Measurements from ENCODE around the gene PPIB.
"Not testable (repeated sequence)": the region's sequence is repeated elsewhere in the genome, so short reads cannot be mapped to it uniquely, and the experiment has no call there.

PPIB gene

DNA sequence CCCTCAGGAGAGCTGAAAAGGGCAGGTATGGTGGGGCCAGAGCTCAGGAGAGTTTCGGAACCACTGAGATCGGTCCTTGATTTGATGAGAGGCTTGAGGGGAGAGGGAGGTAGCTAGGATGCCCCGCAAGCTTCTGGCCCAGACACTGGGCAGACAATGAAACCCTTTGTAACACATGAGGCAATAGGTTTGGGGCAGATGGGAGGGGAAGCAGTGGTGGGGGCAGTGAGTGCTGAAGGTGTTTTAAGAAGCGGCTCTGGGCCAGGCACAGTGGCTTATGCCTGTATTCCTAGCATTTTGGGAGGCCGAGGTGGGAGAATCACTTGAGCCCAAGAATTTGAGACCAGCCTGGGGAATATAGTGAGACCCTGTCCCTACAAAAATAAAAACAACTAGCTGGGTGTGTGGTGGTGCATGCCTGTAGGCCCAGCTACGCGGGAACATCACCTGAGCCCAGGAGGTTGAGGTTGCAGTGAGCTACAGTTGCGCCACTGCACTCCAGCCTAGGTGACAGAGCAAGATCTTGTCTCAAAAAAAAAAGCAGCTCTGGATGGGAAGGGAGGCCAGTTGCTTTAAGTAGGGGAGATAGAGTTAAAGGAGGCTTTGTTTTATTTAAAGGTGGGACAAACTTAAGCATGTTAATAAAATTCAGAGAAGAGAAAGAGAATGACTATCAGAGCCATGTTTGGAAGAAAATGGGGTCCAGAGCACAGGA lies 20.9 kb downstream of the PPIB start:
- DNase-seq (ENCODE audit: low spot score) = no peak

DNA sequence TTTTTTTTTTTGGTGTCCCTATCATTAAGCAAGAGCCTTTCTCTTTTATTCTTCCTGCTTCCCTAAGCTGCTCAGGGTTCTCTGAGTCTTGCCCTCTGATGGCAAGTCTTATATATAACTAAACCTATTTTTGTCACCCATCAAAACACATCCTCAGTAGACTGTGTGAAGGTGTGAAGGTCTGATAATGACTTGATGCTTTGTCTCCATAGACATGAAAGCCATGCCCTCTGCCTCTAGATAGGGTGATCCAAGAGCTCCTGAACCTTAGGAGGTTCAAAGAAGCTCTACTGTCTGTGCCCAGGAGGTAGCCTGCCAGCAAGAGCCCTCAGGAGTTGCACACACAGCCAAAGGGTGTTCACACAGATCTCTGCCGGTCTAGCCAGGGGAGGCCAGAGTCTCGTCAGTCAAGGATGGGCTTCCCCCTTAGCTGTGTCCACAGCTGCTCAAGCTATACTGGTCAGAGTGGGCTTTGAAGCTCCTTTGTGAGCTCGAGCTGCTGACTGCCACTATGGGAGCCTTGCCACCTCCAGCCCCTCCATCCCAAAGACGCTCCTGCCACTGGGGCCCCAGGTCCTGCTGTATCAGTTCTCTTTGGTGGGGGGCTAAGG lies 24.4 kb downstream of the PPIB start:
- no peak for DNase-seq (ENCODE audit: low spot score)

DNA sequence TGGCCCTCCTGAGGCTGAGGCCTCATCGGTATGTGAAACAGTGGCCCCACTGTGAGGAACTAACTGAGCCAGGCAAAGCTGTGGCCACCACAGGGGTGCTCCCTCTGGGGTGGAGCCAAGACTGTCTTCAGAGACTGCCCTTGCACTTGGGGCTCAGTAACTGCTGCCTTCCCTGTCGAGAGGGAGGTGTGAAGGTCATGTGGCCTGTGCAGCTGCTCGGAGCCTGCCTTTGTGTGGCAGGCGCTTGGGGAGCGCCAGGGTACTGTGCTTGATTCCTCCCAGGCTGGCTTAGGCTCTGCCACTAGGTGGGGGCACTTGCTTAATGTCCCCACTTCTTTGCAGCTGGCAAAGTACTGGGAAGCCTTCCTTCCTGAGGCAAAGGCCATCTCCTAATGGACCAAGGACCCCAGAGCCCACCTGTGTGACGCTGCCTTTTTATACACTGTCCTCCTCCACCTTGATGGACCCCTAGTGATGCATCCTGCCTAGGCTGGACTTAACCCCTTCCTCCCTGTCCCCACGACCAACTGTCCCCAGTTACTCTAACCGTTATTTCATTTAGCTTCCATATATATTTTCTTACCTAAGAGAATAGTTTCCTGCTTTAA lies 25.5 kb downstream of the PPIB start:
- no peak for DNase-seq (ENCODE audit: low spot score)

DNA sequence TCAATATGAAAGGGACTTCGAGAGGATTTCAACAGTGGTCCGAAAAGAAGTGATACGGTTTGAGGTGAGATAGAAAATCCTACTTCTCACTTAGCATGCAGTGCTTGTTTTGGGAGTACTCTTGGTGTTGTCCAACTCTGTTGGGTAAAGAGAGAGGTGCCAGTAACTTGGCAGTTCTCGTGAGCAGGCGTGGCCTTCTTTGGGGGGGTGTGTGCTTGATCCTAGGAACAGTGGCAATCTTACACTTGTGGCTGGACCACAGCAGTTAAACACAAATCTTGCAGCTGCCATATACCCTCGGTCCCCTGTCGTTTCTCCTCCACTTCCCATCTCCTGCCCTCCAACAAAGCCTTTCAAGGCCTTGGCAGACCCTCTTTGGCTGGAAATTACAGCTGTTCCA lies 26.5 kb downstream of the PPIB start:
- no peak for DNase-seq (ENCODE audit: low spot score)

DNA sequence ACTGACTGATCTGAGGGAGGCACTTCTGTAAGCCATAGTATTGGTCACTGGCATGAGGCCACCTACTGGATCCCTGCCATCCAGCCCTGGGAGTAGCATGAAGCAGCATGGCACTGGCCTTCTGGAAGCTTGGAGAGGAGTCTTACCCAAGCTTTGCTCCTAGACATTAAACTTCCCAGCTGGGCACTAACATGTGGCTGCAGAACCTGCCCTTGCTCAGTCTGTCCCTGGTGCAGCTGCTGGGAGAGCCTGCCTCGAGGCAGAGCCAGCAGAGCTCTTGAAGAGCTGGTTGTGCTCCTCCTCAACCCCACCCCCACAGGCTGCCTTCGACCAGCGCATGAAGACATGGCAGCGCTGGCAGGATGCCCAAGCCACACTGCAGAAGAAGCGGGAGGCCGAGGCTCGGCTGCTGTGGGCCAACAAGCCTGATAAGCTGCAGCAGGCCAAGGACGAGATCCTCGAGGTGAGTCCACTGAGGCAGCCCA lies 28.4 kb downstream of the PPIB start:
- DNase-seq (ENCODE audit: low spot score) = no peak

DNA sequence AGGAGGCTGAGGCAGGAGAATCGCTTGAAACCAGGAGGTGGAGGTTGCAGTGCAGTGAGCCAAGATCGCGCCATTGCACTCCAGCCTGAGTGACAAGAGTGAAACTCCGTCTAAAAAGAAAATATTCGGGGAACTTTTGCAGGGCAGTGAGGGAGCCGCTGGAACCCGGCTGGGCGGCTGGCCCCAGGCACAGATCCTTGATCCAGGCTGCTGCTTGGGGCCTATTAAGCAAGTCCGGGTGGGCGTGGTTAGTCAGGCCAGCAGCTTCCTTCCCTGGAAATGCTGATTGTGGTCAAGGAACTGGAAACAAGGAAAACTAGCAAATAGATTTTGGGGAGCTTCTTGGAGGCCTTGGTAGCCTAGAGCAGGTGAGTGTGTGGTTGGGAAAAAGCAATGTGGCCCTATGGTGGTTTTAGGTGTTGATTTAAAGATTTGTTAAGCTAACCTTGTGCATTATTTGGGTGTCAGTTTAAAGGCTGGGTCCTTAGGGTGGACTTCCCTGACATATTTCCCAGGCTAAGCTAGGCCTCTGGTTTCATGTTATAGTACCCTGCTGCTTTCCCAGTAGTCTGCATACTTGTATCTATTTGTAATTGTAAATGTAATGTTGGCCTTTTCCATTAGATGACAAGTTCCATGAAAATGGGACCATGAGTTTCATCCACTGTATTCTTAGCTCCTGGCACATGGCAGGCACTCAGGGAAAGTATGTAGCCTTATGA lies 29.0 kb downstream of the PPIB start:
- DNase-seq (ENCODE audit: low spot score) = no peak

DNA sequence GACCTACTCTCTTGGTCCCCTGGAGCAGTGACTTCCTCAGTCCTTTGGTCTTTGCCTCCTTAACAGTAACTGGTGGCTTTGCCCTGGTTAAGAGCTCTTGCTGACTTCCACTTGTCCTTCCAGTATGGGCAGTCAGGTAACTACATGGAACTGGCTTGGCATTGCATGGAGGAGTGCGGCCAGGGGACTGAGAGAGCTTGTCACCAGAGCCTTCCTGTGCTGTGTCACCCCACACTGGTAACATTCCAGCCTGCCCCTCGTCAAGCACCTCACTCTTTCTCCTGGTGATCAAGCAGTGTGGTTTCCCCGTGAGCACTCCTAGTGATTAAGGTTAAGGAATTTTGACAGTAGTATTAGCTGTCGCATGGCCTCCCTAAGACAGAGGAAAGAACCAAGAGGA lies 30.6 kb downstream of the PPIB start:
- no peak for DNase-seq (ENCODE audit: low spot score)

DNA sequence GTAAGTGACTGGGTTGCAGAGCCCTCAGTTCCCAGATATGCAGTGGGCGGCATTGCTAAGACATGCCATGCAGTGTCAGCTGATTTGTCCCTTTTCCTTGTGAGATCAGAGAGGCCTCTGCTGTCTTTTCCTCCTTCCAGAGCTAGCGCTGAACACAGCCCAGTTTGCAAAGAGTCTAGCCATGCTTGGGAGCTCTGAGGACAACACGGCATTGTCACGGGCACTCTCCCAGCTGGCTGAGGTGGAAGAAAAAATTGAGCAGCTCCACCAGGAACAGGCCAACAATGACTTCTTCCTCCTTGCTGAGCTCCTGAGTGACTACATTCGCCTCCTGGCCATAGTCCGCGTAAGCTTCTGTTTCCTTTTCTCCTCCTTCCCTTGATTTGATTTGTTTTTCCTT lies 31.3 kb downstream of the PPIB start:
- no peak for DNase-seq (ENCODE audit: low spot score)

DNA sequence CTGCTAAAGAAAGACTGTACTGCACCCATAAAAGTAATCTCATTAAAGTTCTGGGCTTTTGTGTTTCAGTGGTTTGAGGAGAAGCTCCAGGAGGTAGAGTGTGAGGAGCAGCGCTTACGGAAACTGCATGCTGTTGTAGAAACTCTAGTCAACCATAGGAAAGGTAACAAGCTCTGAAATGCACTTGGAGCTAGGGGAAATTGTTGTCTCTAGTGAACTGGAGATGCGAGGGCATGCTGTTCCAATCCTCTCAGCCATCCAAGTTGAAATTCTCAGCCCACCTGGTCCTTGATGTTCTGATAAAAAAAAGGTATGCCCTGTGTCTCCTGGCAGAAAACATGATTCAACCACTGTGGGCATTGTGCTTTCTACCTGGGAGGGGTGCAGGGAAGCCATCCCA lies 32.7 kb downstream of the PPIB start:
- no peak for DNase-seq (ENCODE audit: low spot score)

DNA sequence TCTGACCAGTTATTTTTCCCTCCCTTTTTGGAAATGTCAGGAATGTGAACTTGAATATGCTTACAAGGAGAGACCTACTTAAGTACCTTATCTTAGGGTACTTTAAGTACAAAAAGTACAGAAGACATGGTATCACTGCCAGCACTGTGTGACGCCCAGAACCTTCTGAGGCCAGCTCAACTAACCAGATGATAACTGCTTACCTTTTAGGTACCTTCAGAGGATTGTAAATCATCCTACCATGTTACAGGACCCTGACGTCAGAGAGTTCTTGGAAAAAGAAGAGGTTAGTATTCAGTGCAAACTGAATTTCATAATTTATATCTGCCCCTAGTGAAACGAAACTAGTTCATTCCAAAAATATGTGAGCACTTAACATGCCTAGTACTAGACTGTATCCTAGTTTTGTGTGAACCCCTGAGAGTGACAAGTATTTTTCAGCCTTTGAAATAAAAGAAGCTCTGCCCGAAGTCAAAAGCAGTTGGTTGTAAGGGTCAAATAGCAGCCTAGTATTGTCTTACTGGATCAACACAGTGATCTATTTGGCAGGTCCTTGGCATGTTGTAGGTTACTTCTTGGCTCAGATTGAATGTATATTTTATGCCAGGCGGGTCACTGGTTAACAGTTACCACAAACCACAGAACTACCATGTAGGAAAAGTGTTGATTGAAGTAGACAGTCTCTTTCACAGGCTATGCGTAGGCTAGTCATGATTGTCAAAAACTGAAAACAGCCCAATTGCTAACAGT lies 35.1 kb downstream of the PPIB start:
- no peak for DNase-seq (ENCODE audit: low spot score)

DNA sequence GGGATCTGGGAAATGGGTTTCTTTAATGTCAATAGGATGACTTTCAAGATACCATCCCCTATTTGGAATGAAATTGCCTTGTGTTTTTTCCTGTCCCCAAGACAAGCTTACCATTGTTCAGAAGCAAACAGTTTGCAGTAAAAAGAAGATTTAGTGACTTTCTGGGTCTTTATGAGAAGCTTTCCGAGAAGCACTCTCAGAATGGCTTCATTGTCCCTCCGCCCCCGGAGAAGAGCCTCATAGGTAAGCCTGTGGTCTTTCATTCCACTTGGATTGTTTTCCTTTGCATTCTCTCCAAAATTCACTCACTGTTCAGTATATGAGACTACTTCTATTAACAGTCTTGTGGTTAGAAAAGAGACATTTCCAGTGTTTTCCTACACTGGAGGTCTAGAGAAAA lies 36.8 kb downstream of the PPIB start:
- no peak for DNase-seq (ENCODE audit: low spot score)

DNA sequence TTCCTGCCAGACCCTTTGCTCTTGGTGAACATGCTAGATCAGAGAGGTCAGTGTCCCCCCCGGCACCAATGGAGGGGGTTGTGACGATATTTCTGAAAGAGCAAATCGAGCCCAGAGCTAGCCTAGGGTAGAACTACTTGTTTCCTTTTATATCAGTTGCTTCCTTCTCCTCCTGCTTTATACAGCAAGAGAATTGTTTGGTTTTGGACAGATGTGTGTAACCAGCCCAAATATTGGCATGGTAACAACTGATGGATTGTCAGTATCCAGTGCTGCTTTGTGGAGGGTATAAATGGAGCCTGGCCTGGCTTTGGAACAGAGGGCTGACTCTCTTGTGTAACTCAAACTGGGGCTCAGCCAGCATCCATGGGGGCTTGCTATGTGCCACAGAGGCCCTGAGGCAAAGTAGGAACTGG lies 39.9 kb downstream of the PPIB start:
- DNase-seq (ENCODE audit: low spot score) = no peak

DNA sequence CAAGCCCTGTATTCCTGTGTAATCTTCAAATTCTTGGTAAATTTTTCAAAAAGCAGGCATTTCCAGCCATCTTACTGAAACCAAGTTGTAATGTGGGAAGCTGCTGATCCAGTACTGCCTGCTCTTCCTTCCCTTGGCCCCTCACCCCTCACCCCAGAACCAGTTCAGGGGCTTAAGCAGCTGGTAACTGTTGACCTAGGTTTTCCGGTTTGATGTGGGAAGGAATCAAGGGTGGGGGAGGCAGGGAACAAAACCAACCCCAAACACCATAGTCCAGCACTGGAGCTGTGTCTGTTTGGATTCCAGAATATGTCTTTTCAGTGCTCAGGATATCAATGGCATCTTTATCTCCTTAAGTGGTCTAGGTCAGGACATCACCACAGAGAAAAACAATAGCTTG lies 40.4 kb downstream of the PPIB start:
- no peak for DNase-seq (ENCODE audit: low spot score)

DNA sequence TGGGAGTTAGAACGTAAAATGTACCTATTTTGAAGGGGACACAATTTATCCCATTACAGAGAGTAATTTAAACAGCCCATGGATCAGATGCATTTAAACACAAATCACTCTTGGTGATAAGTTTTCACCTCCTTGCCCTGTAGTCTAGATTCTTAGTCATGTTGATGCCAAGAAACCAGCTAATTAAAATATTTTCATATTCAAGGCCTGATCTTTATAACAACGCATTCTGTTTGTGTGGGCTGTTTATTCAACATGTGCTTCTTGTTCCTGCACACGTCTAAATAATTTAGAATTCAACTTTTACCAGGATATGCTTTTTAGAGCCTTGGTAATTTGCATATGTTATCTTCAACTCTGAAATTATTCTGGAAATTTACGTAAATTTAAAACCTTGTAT lies 41.2 kb downstream of the PPIB start:
- DNase-seq (ENCODE audit: low spot score) = no peak

DNA sequence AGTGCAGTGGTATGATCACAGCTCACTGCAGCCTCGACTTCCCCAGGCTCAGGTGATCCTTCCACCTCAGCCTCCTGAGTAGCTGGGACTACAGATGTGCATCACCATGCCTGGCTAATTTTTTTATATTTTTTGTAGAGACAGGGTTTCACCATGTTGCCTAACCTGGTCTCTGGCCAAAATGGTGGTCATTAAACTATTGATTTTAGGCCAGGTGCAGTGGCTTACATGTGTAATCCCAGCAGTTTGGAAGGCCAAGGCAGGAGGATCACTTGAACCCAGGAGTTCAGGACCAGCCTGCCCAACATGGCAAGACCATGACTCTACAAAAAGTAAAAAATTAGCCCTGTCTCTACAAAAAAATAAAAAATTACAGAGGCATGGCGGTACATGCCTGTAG lies 42.5 kb downstream of the PPIB start:
- not testable (repeated sequence) for DNase-seq (ENCODE audit: low spot score)

DNA sequence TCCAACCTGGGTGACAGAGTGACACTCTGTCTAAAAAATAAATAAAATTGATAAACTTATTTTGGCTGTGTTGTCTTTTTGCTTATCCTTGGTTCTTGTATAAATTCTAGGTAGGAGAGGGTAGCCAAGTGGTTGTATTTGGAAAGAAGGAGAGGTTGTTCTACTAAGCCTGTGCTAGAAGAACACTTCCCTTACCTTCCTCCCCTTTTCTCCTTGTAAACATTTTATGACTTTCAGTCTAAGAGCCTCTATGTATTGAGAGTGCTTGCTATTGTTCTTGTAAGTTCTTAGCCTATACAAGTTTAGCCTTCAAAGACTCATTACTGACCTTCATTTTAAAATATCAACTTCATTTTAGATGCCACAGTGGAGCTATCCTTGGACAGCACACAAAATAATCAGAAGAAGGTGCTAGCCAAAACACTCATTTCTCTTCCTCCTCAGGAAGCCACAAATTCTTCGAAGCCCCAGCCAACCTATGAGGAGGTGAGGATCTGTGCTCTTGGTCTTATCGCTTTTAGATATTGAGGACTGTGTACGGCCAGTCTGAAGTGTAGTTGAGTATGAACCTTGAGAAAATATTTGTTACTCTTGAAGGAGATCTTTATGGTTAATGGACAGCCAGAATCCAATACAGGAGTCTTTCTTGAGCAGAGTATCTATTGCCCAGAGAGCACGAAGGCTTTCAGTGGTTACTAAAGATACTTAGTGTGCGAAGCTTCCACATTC lies 44.9 kb downstream of the PPIB start:
- DNase-seq (ENCODE audit: low spot score) = no peak

DNA sequence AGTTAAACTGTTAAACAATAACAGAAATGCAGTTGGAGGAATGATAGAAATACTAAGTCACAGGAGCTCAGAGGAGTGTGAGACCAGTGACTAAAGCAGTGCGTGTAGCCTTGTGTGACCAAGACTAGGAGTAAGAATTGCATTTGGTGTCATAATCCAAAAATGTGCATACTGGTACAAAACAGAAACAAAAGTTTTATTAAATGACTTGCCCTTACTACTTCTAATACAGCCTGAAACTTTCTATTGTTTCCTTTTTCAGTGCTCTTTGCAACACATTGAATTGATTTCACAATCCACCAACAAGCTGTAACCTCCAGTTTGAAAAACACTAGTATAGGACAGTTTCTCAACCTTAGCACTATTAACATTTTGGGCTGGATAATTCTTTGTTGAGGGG lies 49.9 kb downstream of the PPIB start:
- DNase-seq (ENCODE audit: low spot score) = no peak

DNA sequence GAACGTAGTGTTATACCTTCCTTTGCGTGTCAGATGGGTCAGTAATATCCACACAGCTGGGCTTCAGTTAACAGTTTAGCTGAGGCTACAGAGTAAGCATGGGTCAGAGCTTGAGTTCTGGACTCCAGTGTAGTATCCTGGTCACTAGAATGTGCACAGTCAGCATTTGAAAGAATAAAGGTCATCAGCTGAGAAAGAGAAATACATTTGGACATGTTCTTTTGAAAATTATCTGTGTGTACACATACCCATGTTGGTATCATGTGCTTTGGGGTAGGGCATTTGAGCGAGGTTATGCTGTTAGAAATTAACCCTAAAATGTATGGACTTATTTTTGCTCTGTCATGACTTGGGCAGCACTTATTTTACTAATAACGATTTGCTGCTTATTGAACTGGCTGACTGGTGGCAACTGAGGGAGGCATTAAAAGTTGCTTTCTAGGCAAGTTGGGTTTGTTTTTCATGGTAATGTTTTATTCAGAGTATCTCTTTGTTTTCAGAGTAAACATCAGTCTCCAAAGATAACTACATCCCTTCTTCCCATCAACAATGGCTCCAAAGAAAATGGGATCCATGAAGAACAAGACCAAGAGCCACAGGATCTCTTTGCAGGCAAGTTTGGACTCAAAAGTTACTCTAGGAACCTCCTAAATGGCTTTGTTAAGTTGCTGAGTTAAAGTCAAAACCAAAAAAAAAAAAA lies 50.6 kb downstream of the PPIB start:
- DNase-seq (ENCODE audit: low spot score) = no peak

DNA sequence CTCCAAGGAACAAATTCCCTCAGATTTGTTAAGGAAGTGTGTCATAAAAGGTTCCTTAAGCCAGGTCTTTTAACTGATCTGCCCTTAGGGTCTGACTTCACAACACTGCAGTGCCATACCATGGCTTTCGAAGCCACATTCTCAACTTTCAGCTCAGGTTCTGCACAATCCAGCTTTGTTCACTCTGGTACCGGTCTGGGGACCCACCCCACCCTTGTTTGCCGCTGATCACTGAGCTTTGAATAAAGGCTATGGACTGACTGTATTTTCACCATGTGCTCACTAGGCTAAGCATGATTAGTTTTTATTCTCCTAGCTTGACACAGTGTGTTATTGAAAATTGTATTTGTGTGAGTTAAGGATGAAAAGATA lies 51.2 kb downstream of the PPIB start:
- DNase-seq (ENCODE audit: low spot score) = peak; percentile 22

DNA sequence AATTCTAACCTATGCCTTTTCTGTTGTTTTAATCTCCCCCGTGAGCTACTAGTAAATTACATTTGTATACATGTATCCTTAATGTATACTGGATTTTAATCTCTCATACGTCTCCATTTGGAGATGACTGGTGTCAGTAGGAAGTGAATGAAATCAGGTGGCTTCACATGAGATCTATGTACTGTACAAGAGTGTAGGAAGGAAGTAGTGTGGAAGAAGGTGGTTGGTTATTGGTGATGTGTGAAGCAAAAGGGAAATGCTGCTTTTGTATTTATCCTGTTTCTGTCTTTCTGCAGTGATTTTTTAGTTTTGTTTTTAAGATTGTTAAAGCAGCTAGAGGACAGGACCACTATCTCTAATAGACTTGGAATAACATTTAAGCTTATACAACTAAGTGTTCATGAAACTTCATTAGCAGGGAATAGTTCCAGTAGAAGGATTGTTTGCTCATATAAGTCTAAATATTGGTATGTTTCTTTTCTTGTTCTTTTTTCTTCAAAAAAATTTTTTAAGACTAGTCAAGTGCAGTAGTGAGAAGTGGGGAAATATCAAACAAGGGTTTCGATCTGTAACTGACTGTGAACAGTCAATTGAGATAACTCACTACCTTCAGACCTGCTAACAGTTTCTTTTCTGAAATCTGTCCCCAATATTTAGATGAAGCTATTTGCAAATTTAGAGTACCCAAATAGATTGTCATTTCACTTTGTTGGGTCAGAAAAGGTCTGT lies 51.7 kb downstream of the PPIB start:
- no peak for DNase-seq (ENCODE audit: low spot score)

All from kidney capillary endothelial cell (primary cell).